Mesenchymal stem cell (in vitro differentiated cells and primary cell): ENCODE data around the gene CXCL10. TPM values are rescaled to one million over a fixed set of nuclear protein-coding genes. Genes with fewer than 3 reads are reported as not detected.

ENCODE experiments used
- DNase-seq: peaks from one replicate; pipeline ENCODE4 v3.0.0-alpha.2; 2013
- H2AFZ ChIP-seq: one replicate; pipeline ENCODE4 v1.6.1; 2013; ENCODE audit warnings: low read depth, mild to moderate bottlenecking, control low read depth, inconsistent platforms, low read length, moderate library complexity
- H2AK5ac ChIP-seq: 2 replicates; pipeline ENCODE4 v1.6.1; 2013; ENCODE audit warnings: low read length, moderate library complexity, mild to moderate bottlenecking, inconsistent platforms; ENCODE audit not compliant: severe bottlenecking
- H2BK120ac ChIP-seq: one replicate; pipeline ENCODE4 v1.6.1; 2013; ENCODE audit warnings: low read depth, mild to moderate bottlenecking, inconsistent platforms, low read length, moderate library complexity
- H2BK12ac ChIP-seq, 2 experiments: one replicate each; pipeline ENCODE4 v1.6.1; 2013; ENCODE audit warnings: inconsistent platforms in 2 of 2, low read length in 2 of 2, mild to moderate bottlenecking in 2 of 2, moderate library complexity in 2 of 2, control low read depth in 1 of 2
- H2BK15ac ChIP-seq: one replicate; pipeline ENCODE4 v1.6.1; 2013; ENCODE audit warnings: mild to moderate bottlenecking, low read depth, inconsistent platforms; ENCODE audit not compliant: poor library complexity, severe bottlenecking
- H2BK5ac ChIP-seq: 2 replicates; pipeline ENCODE4 v1.6.1; 2013; ENCODE audit warnings: low read depth, mild to moderate bottlenecking, low read length, control low read depth, inconsistent platforms; ENCODE audit not compliant: poor library complexity, severe bottlenecking
- H3K14ac ChIP-seq, 2 experiments: one replicate each; pipeline ENCODE4 v1.6.1; 2013; ENCODE audit warnings: inconsistent platforms in 2 of 2, low read length in 2 of 2, control low read depth in 1 of 2, mild to moderate bottlenecking in 1 of 2, moderate library complexity in 1 of 2
- H3K18ac ChIP-seq, 2 experiments: one replicate each; pipeline ENCODE4 v1.6.1; 2013; ENCODE audit warnings: inconsistent platforms in 2 of 2, low read length in 2 of 2, control low read depth in 1 of 2, low read depth in 1 of 2, mild to moderate bottlenecking in 1 of 2
- H3K23ac ChIP-seq, 2 experiments: one replicate each; pipeline ENCODE4 v1.6.1; 2013; ENCODE audit warnings: inconsistent platforms in 2 of 2, low read length in 2 of 2, mild to moderate bottlenecking in 2 of 2, moderate library complexity in 2 of 2, control low read depth in 1 of 2
- H3K27ac ChIP-seq: 2 replicates; pipeline ENCODE4 v1.5.1; 2013; ENCODE audit warnings: mild to moderate bottlenecking, moderate library complexity, low read length, control low read depth, inconsistent platforms; ENCODE audit not compliant: poor library complexity, severe bottlenecking
- H3K27me3 ChIP-seq, 2 experiments: 2 replicates each; pipeline versions ENCODE4 v1.6.1 to v1.7.0; 2013; ENCODE audit warnings: low read length in 2 of 2, mild to moderate bottlenecking in 2 of 2, moderate library complexity in 2 of 2, control low read depth in 1 of 2, inconsistent platforms in 1 of 2; ENCODE audit not compliant: control insufficient read depth in 1 of 2, insufficient read depth in 1 of 2
- H3K36me3 ChIP-seq, 2 experiments: 2 replicates each; pipeline versions ENCODE4 v1.6.1 to v1.7.0; 2013; ENCODE audit warnings: low read length in 2 of 2, control low read depth in 1 of 2, inconsistent platforms in 1 of 2, low read depth in 1 of 2, mild to moderate bottlenecking in 1 of 2; ENCODE audit not compliant: insufficient read depth in 2 of 2, control insufficient read depth in 1 of 2
- H3K4ac ChIP-seq, 2 experiments: one replicate each; pipeline ENCODE4 v1.6.1; 2013; ENCODE audit warnings: inconsistent platforms in 2 of 2, low read length in 2 of 2, mild to moderate bottlenecking in 2 of 2, moderate library complexity in 2 of 2, control low read depth in 1 of 2, low read depth in 1 of 2
- H3K4me1 ChIP-seq: 2 replicates; pipeline ENCODE4 v1.6.1; 2013; ENCODE audit warnings: low read depth, low read length, control low read depth; ENCODE audit not compliant: control insufficient read depth, insufficient read depth
- H3K4me2 ChIP-seq: 2 replicates; pipeline ENCODE4 v1.6.1; 2013; ENCODE audit warnings: low read length, mild to moderate bottlenecking, inconsistent platforms; ENCODE audit not compliant: poor library complexity, severe bottlenecking
- H3K4me3 ChIP-seq, 2 experiments: 2 replicates each; pipeline versions ENCODE4 v1.5.1 to v1.7.0; 2013; ENCODE audit warnings: low read length in 2 of 2, mild to moderate bottlenecking in 2 of 2, control low read depth in 1 of 2, low read depth in 1 of 2; ENCODE audit not compliant: insufficient read depth in 1 of 2
- H3K79me1 ChIP-seq: replicated peaks from 2 replicates; pipeline ENCODE4 v1.6.1; 2013; ENCODE audit warnings: mild to moderate bottlenecking, control low read depth, low read length, inconsistent platforms; ENCODE audit not compliant: poor library complexity, severe bottlenecking
- H3K9ac ChIP-seq: 2 replicates; pipeline ENCODE4 v1.7.0; 2013; ENCODE audit warnings: mild to moderate bottlenecking, low read length, moderate library complexity
- H3K9me3 ChIP-seq: 2 replicates; pipeline ENCODE4 v1.7.0; 2013; ENCODE audit warnings: mild to moderate bottlenecking, low read length; ENCODE audit not compliant: control insufficient read depth
- H4K8ac ChIP-seq: one replicate; pipeline ENCODE4 v1.6.1; 2013; ENCODE audit warnings: inconsistent platforms, mild to moderate bottlenecking, low read length, moderate library complexity
- H4K91ac ChIP-seq: one replicate; pipeline ENCODE4 v1.6.1; 2013; ENCODE audit warnings: mild to moderate bottlenecking, low read length, inconsistent platforms
- WGBS: methylation state at CpG from one replicate; pipeline ENCODE4 v1.1.7; 2013; ENCODE audit warnings: mixed read lengths; 5-methylcytosine and 5-hydroxymethylcytosine counted together
- polyA plus RNA-seq, 2 experiments: library from polyadenylated mRNA; stranded (reverse); fragments of 200-250 nt; gene quantifications; one replicate each; pipeline ENCODE4 v1.2.3, GENCODE V29; 2013

CXCL10 gene
- 0.40 TPM for polyA plus RNA-seq (2013, experiment 1 of 2)
- polyA plus RNA-seq (2013, experiment 2 of 2): 0.45 TPM

DNA sequence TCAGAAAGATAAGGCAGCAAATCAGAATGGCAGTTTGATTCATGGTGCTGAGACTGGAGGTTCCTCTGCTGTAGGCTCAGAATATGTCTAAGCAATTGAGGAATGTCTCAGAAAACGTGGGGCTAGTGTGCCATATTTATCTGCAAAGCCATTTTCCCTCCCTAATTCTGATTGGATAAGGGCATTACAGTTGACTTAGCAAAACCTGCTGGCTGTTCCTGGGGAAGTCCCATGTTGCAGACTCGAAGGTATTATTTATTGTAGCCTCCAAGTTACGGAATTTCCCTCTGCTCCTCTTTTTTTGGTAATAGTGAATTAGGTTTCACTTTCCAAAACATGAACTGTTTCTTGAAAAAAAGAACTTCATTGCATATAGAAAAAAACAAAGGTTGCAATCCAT, at the start of gene CXCL10:
Gene CXCL10, minus strand, starts transcription at position 109 of the 400 bp plus-strand sequence. Its CDS starts 66 bp downstream, at position 43.
- Histone ChIP-seq H2BK5ac (no peak within 1 kb of the TSS), H3K14ac (no peak within 1 kb of the TSS), H3K9me3 (no peaks in the 10 kb centered on the region), H3K4me3 (no peak within 1 kb of the TSS), H3K23ac (no peak within 1 kb of the TSS), H3K4ac (no peak within 1 kb of the TSS), H3K18ac (no peak within 1 kb of the TSS), H2AFZ (no peak within 1 kb of the TSS), H2BK12ac (no peak within 1 kb of the TSS), H2BK120ac (no peak within 1 kb of the TSS), H3K27me3 (peaks cover 0 to 6% of the 10 kb centered on the region in 2 experiments), H2AK5ac (no peak within 1 kb of the TSS), H3K79me1 (no peaks in the 10 kb centered on the region), H4K8ac (no peak within 1 kb of the TSS), H3K4me1 (no peaks in the 10 kb centered on the region), H3K4me2 (no peak within 1 kb of the TSS), H4K91ac (no peak within 1 kb of the TSS), H3K36me3 (no peaks in the 10 kb centered on the region), H3K9ac (no peak within 1 kb of the TSS), H3K27ac (no peak within 1 kb of the TSS), H2BK15ac (no peak within 1 kb of the TSS)
- peak; percentile 64 for DNase-seq
- WGBS: 25% methylated on average over 1 of the region's 3 CpGs

DNA sequence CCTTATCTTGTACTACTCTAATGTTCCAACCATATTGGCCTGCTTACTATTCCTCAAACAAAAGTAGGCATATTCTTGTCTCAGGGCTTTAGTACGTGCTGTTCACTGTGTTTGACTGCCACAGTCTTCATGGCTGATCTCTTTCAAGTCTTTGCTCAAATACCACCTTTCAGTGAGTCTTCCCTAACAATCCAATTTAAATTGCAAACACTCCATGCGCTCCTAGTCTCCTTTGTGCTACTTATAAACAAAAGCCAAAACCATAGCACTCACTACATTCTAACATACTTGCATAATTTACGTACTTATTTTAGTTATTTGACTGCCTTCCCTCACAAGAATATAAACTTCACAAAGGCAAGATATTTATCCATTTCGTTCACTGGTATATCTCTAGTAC, 49.5 kb upstream of the CXCL10 start:
- Histone ChIP-seq H3K36me3 (no peaks in the 10 kb centered on the region), H2AFZ (no peak overlapping the region), H4K8ac (no peak overlapping the region), H3K9me3 (no peaks in the 10 kb centered on the region), H4K91ac (no peak overlapping the region), H3K9ac (no peak overlapping the region), H3K14ac (no peak overlapping the region), H3K4me1 (no peaks in the 10 kb centered on the region), H2BK15ac (no peak overlapping the region), H3K18ac (no peak overlapping the region), H3K27me3 (no peaks in the 10 kb centered on the region), H2AK5ac (no peak overlapping the region), H3K4me2 (no peak overlapping the region), H3K79me1 (no peaks in the 10 kb centered on the region), H2BK120ac (no peak overlapping the region), H3K27ac (no peak overlapping the region), H3K4ac (no peak overlapping the region), H2BK12ac (no peak overlapping the region), H3K4me3 (no peak overlapping the region), H2BK5ac (no peak overlapping the region), H3K23ac (no peak overlapping the region)
- WGBS: 73% methylated on average over 3 of the region's 4 CpGs
- no peak for DNase-seq

DNA sequence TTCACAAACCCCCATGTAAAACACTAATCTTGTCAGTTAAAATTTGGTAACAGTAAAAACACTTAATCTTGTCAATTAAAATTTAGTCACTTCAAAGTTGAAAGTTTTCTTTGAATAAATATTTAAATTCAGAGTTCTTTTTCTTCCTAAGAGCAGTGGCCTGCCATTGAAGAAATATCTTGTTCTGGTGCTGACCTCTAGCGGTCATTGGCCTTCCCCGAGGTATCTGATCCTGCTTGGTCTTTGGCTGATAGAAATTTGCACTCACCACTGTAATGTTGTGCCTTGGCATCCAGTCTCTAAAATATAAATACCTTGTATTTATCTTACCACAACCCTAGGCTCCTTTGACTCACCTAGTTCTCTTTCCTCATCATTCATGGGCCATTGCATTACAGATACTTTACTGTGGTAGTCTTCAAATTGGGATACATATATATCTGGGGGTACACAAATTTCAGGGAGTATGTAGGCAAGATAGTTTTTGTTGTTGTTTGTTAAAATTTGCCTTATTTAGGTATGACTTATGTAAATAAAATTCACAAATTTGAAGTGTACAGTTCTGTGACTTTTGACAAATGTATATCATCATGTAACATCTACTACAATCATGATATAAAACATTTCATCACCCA, 44.5 kb upstream of the CXCL10 start:
- Histone ChIP-seq H3K23ac (no peak overlapping the region), H2BK15ac (no peak overlapping the region), H4K91ac (no peak overlapping the region), H3K18ac (no peak overlapping the region), H3K4ac (no peak overlapping the region), H2BK120ac (no peak overlapping the region), H3K4me3 (no peak overlapping the region), H2AFZ (no peak overlapping the region), H2BK12ac (no peak overlapping the region), H2BK5ac (no peak overlapping the region), H3K9me3 (no peaks in the 10 kb centered on the region), H3K27me3 (no peaks in the 10 kb centered on the region), H3K4me1 (no peaks in the 10 kb centered on the region), H3K4me2 (no peak overlapping the region), H3K79me1 (no peaks in the 10 kb centered on the region), H3K14ac (no peak overlapping the region), H3K36me3 (no peaks in the 10 kb centered on the region), H3K9ac (no peak overlapping the region), H4K8ac (no peak overlapping the region), H2AK5ac (no peak overlapping the region), H3K27ac (no peak overlapping the region)
- DNase-seq: peak; percentile 77
- WGBS: 0% methylated on average over 2 of the region's 2 CpGs

- Histone ChIP-seq H3K4me2 (no peak overlapping the region), H3K9me3 (no peaks in the 10 kb centered on the region), H3K23ac (no peak overlapping the region), H3K27ac (no peak overlapping the region), H3K4me1 (no peaks in the 10 kb centered on the region), H2BK120ac (no peak overlapping the region), H4K8ac (no peak overlapping the region), H3K14ac (no peak overlapping the region), H3K9ac (no peak overlapping the region), H2BK5ac (no peak overlapping the region), H3K18ac (no peak overlapping the region), H2AK5ac (no peak overlapping the region), H2BK12ac (no peak overlapping the region), H3K27me3 (peaks cover 0 to 2% of the 10 kb centered on the region in 2 experiments), H2BK15ac (no peak overlapping the region), H3K79me1 (no peaks in the 10 kb centered on the region), H3K4ac (no peak overlapping the region), H2AFZ (no peak overlapping the region), H3K36me3 (no peaks in the 10 kb centered on the region), H4K91ac (no peak overlapping the region), H3K4me3 (no peak overlapping the region)
- WGBS: 85% methylated on average over 3 of the region's 3 CpGs
- no peak for DNase-seq
Observed at GRCh38 chr4:76066546-76066945, 43.2 kb upstream of the CXCL10 start.
